DND-41 (cell line): ENCODE measurements around the gene HMGN3.

Experiments used
- CTCF ChIP-seq: IDR thresholded peaks from 2 replicates; pipeline ENCODE4 v1.5.1; 2012; ENCODE audit warnings: borderline replicate concordance, low read length, moderate library complexity, mild to moderate bottlenecking; ENCODE audit not compliant: poor library complexity, severe bottlenecking; ENCODE audit errors: extremely low read depth
- EZH2 ChIP-seq: IDR thresholded peaks from 3 replicates; pipeline ENCODE4 v1.6.1; 2012; ENCODE audit warnings: borderline replicate concordance, low read depth, mild to moderate bottlenecking, moderate library complexity, low read length, inconsistent platforms; ENCODE audit not compliant: severe bottlenecking

- no peak for TF ChIP-seq CTCF
- TF ChIP-seq EZH2: no peak
Observed at GRCh38 chr6:79208816-79209215, 25.7 kb downstream of the HMGN3 start.
